HG03095 (cell line): ENCODE results near the gene FAAP100.

Experiments
- ATAC-seq: cut with Tn5 transposase; IDR thresholded peaks from one replicate; pipeline ENCODE4 v1.9.1; 2021; ENCODE audit warnings: moderate library complexity; ENCODE audit not compliant: unreplicated experiment

The FAAP100 gene

DNA sequence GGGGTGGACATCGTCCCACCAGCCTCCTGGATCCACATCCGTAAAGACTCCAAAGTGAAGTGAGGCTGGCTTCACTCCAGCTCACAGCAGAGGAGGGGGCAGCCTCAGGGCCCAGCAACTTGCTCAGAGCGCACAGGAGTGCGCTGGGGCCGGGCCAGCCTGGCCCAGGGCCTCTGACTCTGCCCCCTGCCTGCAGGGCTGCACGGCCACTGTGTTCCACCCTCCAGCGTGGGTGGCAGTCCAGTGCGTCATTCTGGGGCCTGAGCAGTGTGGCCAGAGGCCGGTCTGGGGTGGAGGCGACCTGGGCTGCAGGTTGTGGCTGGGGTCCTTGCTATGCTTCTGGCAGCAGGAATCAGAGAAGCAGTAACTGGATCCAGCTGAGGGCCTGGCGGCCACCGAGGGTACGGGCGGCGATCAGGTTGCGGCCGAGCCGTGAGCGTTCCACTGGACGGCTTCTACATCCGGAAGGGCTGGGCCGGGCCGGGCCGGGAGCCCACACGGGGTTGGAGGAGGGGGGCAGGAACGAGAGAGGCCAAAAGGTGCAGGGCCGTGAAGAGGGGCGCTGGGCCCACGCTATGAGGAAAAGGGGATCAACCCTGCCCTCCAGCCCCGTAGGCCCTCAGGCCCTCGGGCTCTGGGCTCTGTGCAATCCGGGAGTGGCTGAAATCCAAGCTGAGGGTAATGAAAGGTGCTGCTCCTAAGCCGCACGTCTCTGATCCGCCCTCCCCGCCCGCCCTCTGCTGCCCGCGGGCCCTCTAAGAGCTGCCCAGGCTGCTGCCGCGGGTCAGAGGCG, 24.4 kb downstream of the FAAP100 start, which contains the start of gene FSCN2:
TSS of gene FSCN2 (plus strand) at position 787 of the 793 bp plus-strand sequence. CDS start 155 bp downstream, outside the sequence.
- ATAC-seq = no peak

DNA sequence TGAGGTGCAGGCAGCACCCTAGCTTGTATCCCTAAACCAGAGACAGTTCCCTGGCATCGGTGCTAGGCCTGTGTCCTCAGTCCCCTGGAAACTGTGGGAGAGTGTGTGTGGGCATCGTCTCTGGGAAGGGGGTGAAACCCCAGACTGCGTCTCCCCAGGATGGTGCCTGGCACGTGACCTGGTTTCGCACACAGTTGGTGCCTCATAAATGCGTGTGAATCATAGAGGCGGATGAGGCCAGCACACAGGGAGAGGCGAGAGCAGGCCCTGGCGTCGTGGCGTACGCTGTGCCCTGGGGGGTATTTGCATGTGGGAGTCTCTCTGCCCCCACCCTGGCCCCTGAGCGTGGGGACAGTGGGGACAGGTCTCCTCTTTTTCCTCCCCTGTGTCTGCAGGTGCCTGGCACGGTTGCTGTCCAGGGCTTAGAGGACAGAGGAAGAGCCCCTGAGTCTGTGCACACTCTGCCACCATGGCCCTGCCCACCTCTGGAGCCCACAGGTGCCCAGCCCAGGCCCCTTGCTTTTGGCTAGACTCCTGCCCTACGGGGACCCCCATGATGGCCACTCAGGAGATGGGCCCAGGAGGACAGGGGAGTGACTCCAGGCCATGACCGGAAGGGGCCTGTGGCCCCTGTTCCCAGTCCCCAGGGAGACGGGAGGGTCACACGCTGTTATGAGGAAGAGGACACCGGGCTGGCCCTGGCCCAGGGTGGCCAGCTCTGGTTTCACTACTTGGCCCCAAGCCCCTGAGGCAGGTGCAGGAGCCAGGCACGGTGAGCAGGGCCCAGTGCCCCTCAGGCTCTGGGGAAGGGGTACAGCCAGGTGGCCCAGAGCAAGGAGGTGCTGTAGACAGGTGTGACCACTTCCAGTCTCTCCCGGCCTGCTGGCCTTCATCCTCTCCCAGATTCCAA, 25.2 kb downstream of the FAAP100 start:
- no peak for ATAC-seq

DNA sequence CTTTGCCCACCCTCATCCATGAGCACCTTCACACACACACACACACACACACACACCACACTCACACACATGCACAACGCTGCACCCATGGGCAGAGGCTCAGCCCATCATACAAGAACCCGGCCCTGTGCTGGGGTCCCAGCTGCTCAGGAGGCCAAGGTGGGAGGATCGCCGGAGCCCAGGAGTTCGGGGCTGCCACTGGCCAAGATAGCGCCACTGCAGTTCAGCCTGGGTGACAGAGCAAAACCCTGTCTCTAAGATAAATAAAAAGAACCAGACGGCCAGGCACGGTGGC, 27.3 kb downstream of the FAAP100 start:
- ATAC-seq = no peak

DNA sequence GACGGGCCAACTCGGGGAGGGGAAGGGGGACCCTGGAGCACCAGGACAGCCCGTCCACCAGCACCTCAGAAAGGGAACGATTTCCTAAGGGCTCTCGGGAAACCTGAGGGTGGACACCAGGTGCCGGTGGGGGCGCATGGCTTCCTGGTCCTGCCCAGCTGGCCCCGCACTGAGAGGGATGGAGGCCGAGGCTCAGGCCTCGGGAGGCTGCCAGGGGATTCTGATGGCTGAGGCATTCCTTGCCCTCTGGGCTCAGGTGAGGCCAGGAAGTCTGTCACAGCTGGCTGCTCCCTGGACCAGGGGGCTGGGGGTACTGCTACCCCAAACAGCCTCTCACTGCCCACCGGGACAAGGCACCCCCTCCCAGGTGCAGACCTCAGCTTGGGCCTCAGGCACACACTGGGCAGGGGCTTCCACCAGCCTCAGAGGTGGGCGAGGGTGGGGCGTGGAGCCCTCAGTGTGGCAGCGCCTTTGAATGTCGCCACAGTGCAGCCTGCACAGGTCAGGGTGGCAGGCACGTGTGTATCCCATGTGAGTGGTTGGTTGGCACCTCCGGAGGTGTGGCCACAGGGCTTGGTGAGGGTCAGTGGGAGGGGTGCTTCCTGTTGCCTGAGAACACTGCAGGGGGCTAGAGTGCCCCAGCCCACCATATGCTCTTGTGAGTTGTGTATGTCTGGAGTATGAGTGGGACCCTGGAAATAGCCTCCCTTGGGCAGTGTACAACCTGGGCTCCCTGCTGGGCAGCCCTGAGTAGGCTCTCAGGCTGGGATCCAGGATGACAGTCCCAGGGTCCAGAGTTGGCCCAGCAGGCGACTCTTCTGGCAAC, 27.9 kb downstream of the FAAP100 start:
- no peak for ATAC-seq

DNA sequence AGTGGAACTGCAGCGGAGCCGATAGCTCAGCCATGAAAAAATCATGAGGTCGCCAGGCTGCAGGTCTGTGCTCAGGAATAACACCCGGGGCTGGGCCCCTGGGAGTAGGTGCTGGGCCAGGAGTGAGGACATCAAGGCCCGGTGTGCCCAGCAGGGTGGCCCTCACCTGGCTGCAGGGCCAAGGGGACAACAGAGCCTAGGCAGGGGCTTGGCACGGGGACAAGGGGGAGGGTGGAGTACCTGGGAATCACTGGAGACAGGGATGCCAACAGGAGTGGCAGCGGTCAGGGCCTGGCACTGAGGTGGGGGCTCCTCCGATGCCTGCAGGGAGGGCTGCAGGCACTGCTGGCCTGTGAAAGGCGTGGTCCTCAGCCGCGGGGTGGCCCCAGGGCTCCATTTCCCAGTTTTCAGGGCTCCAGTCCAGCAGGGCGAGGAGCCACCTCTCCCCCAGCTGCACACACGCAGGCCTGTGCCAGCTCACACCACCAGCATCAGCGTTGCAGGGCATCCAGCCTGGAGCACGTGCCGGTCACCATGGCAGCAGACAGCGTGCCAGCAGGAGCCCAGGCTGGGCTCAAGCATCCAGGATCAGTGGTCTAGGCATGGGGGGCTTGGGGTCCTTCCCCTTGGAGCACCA, 28.6 kb downstream of the FAAP100 start:
- ATAC-seq = no peak

DNA sequence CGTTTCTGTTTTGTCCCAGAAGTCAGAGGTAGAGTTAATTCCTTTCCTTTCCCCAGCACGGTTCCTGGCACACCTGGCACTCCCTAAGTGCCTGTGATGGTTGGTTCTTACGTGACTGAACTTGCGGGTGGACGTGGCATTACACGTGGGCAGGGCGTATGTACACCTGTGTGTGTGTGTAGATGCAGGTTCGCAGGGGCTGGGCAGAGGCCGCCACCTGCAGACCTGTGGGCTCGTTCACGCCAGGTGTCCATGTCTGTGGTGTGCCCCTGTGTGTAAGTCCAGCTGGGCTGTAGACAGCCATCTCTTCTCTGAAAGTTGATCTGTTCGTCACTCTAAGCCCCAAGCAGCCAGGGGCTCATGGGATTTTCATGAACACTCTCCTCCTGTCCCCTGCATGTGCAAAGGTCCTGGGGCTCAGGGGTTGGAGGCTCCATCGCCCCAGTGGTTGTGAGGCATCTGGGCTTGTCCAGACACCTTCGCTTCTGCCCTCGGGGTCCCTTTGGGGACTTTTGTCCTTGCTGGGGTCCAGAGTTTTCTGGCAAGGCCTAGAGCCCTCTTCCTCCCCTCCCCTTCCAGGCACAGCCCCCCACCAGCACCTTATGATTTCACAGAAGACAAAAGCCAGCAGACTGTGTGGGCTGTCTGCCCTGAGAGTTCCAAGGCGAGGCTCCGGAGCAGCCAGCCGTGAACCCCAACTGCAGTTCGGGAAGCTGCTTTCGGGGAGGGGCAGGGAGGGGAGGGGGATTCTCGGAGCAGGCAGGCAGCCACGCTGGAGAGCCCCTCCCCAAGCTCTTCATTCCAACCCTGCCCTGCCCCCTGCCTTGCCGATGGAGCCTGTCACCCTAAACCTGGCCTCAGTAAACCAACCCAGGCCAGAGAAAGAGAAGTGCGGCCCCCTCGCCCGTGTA, 29.4 kb downstream of the FAAP100 start:
- ATAC-seq = no peak

DNA sequence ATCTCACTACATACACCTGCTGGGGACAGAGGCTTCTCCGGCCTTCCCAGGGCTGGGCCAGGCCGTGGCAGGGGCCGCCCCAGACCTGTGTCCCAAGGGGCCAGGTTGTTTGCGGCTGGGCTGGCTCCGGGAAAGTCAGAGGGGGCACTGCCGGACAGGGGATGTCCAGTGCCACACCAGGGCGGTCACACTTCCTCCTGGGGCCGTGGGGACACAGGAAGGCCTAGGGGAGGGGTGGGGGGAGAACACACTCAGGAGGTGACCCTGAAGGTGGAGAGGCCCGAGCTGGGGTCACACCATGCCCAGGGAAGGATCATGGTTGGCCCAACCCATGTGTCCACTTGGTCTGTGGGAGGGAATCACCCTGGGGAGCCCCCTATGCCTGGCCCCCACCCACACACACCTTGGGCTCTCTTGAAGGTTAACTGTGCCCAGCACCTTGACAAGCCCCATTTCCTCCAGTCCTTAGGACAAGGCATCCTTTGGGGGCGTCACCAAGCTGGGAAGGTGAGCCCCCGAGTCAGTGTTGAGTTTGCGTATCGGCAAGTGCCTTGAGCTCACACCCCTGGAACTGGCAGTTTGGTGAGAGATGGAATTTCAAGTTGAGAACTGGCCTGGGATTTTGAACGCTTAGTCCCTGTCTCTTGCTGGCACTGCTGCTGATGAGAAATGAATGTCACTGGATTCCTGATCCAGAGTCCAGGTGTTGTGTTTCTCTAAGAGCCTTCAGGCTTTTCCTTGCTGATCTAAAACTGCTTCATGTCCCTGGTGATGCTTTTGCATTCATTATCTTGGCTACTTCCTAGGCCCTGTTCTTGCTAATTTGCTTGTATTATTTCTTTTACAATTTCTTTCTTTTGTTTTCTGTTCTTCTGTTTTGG, 31.9 kb downstream of the FAAP100 start:
- ATAC-seq = no peak

DNA sequence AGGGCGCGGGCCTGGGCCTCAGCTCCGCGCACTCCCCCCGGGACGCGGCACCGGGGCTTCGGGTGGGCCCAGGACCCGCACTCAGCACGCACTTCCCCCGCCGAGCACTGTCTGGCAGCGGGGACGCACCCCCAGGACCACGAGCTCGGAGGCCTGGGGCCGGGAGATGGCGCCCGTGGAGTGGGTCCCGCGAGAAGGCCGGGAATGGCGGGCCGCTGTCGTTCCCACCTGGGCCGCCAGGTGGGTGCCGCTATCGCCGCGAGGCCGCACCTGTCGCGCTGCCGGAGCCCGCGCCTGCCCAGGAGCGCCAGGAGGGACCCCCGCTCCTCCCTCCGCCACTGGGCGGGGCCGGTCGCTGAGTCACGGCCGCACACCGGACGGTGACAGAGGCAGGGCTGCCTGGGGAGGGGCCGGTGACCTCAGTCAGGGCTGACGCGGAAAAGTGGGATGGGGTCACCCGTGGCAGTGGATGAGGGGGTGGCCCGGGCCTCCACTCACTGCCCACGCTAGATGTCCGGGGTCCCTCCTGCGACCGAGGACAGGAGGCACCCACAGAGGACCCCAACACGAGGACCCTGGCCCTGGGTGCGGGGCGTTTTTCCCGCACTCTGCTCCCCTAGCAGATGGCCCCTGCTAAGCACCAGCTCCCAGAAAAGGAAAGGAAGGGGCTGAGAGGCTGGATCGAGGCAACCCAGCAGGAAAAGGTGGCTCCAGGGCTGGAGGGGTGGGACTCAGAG, 32.7 kb downstream of the FAAP100 start:
- ATAC-seq = no peak

DNA sequence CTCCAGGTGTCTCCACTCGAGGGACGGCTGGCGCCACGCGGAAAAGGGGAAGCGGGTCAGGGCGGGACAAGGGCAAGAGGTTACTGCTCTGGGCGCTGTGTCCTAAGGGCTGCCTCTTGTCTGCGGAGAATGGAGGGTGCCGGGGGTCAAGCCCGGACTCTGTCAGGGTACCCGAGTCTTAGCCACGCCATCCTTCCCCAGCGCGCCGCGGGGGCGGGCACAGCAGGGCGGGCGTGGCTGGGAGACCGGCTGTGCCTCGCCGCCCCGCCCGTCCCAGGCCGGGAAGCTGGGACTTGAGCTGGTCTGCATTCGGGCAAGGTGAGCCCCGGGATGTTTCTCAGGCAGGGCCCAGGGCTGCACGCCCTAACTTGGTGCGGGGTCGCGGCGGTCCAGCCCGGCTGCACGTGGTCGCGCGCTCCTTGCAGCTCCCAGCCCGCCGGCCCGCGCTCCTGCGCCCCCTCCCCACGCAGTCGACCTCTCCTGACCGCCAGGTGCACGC, 33.3 kb downstream of the FAAP100 start:
- ATAC-seq = no peak

DNA sequence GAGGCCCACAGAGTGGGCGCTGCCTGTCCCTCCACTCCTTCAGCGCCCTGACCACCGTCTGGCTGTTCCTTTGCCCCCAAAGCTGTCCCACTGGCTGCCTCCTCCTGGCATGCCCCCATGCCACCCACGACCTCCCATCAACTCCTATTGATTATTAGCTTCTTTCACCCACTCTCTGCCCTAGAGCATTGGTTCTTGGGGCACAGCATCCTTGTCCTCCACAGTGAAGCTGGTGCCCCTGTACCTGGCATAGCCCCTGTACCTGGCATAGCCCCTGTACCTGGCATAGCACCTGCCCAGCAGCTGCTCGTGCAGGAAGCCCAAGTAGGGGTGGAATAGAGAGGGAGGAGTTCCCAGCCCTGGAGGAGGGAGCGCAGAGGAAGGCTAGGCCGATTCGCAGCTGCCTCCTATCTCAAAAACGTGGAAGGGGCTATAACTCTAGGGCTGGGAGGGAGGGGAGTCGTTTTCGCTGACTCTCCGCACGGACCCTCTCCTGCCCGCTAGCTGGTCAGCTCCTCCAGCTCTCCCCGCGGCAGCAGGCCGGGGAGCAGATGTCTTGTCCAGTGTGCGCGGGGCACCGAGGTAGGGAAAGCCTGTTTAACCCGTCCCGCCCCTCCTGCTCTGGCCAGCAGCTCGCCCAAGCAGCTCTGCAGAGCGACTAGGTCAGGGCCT, 33.9 kb downstream of the FAAP100 start:
- ATAC-seq = no peak

DNA sequence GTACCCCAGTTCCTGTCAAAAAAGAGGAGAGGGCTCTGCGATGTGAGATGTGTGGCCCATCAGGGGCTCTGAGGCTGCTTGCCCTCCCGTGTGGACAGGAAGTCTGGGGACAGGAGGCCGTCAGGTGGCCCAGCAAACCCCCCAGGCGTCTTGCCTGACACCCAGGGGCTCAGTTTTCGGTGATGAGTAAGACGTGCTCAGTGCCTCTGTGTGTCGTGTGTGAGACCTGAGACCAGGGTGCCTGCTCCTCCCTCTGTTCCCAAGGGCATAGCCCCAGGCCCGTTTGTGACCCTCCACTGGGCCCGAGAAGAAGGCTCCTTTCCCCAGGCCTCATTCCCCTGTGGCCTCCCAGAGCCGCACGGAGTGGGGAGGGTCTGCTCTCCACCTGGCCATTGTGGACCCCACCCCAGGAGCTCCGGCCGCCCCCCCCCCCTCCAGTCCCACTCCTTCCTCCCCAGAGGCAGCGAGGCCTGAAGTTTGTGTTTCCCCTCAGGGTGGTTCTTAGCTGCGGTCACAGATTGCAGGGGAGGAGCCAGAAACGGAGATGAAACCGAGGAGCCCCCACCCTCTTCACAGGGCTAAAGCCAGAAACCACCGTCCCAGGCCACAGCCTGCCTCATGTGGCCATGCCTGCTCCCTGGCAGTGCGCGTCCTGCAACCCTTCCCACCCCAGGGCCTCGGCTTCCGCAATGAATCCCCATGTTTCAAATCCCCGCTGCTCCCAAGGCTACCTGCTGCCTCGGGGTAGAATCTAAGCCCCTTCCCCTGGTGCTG, 34.6 kb downstream of the FAAP100 start:
- ATAC-seq = no peak

DNA sequence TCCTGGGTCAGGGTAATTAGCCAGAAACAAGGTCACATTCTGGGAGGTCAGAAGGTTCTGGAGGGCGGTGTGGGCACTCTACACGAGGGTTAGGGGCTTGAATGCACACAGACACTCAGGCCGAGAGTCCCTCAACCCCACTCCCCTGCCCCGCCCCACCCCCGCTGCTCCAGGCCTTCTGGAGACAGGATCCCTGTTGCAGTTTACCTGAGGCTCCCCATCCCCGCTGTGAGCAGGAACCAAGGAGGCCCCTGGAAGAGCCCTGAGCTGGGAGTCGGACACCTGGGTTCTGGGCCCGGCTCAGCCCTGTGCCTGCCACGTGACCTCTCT, 35.2 kb downstream of the FAAP100 start:
- no peak for ATAC-seq

DNA sequence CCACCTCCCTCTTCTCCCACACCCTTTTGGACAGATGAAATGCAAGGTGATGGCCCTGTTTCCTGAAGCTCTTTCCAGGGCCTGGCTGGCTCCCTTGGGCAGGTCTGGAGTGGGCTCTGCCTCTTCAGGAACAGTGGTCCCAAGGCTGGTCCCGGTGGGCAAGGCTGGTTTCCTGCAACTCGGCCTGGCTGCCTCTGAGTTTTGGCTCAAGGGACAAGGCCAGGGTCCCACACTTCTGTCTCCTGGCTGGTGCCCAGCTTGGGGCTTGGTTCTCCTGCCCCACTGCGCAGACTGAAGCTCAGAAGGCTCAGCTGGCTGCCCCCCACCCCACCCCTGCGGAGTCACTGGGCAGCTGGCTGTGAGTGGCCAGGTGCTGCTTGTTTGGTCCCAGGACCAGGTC, 35.7 kb downstream of the FAAP100 start:
- ATAC-seq = no peak

DNA sequence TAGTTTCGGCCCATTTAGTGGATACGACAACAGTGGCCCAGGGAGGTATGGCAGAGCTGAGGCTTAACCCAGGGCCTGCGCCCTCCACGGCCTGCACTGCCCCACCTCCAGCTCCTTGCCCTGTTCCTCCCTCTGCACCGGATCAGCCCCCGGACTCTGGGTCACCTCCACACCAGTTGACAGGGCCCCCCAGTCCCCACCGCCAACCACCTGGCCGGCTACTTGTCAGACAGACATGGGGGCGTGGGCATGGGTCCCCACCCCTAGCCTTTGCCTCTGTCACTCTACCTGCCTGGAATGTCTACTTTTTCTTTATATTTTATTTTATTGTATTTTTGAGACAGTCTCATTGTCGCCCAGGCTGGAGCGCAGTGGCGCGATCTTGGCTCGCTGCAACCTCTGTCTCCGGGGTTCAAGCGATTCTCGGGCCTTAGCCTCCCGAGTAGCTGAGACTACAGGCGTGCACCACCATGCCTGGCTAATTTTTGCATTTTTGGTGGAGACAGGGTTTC, 36.6 kb downstream of the FAAP100 start:
- no peak for ATAC-seq

DNA sequence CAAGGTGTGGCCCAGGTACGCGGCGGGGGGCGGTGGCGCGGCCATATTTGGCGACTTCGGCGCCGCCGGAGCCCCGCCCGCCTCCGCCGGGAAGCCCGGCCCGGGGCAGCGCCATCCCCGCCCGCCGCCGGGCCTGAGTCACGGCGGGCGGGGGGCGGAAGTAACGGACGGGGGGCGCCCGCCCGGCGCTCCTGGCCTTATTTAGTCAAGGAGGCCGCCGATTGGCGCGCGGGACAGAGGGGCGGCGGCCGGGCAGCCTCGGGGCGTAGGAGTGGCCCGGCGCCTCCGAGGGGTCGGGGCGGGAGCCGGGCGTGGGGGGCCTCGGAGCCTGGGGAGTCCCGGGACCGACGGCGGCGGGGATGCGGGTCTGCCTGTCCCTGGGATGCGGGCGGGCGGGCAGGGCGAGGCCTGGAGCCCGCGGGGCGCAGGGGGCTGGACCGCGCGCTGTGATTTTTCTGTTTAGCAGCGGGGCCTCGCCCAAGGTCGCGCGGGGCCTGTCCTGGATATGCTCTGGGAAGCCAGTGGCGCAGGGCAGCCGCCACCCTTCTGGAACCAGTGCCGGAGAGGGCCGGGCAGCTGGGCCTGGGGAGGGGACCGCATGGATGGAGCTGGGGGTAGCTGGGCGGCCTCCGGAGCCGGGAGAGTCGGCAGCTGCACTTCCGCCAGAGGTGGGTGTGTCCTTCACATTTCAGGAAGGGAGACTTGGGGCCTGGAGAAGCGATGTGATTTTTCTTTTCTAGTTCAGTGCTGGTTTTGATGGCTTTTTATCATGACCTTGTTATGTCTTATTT, 37.2 kb downstream of the FAAP100 start:
- ATAC-seq = no peak

DNA sequence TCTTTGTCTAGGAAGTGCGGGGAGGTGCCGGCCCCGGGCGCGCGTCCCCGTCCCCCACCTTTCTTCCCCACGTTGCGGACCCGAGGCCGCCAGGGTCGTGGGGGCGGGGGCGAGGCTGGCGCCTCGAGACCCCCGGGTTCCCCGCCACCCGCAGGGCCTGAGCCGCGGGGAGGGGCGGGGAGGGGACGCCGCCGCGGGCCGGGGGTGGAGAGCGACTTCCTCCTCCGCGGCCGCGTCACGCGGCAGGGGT, 37.7 kb downstream of the FAAP100 start:
- ATAC-seq = no peak
